IgD-negative memory B cell (primary cell): ENCODE results near the gene KIAA0513. TPM values are rescaled to one million over a fixed set of nuclear protein-coding genes. Genes with fewer than 3 reads are reported as not detected.

ENCODE experiments used
- H3K27ac Mint-ChIP-seq, 3 donors: one replicate each; pipeline ENCODE4 v1.8.0; 2020 to 2022; ENCODE audit warnings: mild to moderate bottlenecking in 3 of 3, mixed read lengths in 3 of 3, moderate library complexity in 1 of 3
- H3K27me3 Mint-ChIP-seq: one replicate; pipeline ENCODE4 v1.8.0; 2021; ENCODE audit warnings: mixed read lengths
- H3K36me3 Mint-ChIP-seq: one replicate; pipeline ENCODE4 v1.8.0; 2020; ENCODE audit warnings: mild to moderate bottlenecking, mixed read lengths
- H3K4me1 Mint-ChIP-seq, 3 donors: one replicate each; pipeline ENCODE4 v1.8.0; 2020 to 2022; ENCODE audit warnings: mixed read lengths in 3 of 3, mild to moderate bottlenecking in 1 of 3
- H3K4me3 Mint-ChIP-seq, 4 donors: one replicate each; pipeline ENCODE4 v1.8.0; 2020 to 2022; ENCODE audit warnings: mild to moderate bottlenecking in 4 of 4, mixed read lengths in 4 of 4, moderate library complexity in 3 of 4
- H3K9me3 Mint-ChIP-seq, 3 donors: one replicate each; pipeline ENCODE4 v1.8.0; 2020 to 2021; ENCODE audit warnings: mixed read lengths in 3 of 3, mild to moderate bottlenecking in 1 of 3
- polyA plus RNA-seq: library from polyadenylated mRNA; unstranded; fragments of 300-500 nt; fragmentation: Illumina TruSeq; gene quantifications from one replicate; pipeline ENCODE4 v1.2.3, GENCODE V29; 2021

Gene KIAA0513
- polyA plus RNA-seq, 1 donor from 2014 or later = 1.1 TPM

DNA sequence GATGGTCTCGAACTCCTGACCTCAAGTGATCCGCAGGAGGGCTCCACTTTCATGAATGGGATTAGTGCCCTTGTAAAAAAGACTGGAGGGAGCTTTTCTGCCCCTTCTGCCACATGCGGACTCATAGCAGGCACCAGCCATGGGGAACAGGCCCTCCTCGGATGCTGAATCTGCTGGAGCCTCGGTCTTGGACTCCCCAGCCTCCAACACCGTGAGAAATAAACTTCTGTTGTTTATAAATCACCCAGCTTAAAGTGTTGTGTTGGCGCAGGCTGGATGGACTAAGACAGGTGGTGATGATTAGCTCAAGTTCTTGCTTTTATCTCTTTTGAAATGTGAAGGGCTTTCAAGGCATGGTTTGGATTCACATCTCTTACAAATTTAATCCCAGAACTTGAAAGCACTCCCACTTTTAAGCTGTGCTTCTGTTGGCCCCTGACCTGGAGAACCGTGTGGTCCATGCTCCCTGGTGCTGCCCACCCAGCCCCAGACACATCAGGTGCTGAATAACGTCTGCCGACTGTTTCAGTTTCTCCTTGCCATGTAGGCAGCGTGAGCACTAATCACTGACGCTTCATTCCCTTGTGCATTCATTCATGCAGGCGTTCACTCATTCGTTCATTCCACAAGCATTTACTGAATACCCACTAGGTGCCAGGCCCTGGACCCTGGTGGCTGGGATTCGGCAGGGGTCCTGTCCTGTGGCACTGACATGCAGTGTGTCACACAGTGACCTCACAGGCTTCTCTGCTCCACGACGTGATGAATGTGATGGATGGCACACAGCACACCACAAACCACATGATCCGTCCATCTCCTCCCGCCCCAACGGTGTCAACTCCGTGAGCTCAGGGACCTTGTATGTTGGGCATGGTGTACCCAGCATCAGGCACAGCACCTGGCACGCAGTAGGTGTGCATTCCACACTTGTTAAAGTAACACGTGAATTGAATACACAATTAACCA is 75.8 kb downstream of the KIAA0513 start:
- Mint-ChIP-seq H3K36me3 (no peaks in the 10 kb centered on the region), H3K27me3 (peaks cover 11% of the 10 kb centered on the region), H3K4me3 (peak overlapping the region in 1 of 4 donors; percentile 83), H3K9me3 (no peaks in the 10 kb centered on the region), H3K4me1 (peaks cover 9 to 15% (median 10%) of the 10 kb centered on the region in 3 donors), H3K27ac (peak overlapping the region in 2 of 3 donors; percentile 57 to 91)

DNA sequence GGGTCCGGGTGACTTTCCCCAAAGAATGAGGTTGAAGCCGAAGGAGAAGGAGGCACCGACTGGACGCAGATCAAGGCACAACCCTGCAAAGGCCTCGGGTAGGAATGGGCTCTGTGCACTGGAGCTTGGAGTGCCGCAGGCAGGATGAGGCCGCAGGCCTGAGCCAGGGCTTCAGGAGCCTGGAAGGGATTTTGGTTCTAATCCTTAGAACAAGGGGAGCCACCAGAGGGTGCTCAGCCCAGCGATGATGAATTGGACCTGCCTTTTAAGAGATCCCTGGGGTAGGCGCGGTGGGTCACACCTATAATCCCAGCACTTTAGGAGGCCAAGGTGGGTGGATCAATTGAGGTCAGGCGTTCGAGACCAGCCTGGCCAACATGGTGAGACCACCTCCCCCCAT is 76.6 kb downstream of the KIAA0513 start:
- peaks cover 9 to 15% (median 10%) of the 10 kb centered on the region in 3 donors for H3K4me1 Mint-ChIP-seq
- H3K4me3 Mint-ChIP-seq = peak overlapping the region in 1 of 4 donors; percentile 83
- H3K27me3 Mint-ChIP-seq = peaks cover 10% of the 10 kb centered on the region
- H3K27ac Mint-ChIP-seq = peak overlapping the region in 2 of 3 donors; percentile 57 to 91
- no peaks in the 10 kb centered on the region for H3K36me3 Mint-ChIP-seq
- H3K9me3 Mint-ChIP-seq = no peaks in the 10 kb centered on the region

DNA sequence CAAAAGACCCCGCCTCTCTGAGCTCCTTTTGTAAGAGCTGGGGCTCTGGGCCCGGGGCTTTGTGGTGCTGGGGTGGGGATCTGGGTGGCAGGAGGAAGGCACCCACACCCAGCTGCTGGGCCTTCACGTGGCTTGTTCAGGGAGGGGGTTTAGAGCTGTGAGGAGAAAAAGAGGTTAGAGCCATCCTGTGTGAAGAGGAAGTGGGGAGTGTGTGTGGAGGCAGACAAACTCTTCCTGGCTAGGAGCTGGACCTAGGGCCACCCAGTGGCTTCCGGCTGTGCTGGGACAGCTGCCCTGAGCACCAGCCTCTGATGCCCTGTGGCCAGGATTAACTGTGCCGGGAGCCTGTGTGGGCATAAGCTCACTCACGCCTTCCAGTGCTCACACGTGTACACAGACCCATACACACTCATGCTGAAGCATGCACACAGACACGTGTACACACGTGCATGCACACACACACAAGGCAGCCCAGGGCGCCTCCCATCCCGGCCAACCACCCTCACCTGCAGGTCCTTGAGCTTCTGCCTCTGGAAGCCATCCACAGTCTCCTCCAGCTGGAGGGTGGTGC is 77.3 kb downstream of the KIAA0513 start:
- Mint-ChIP-seq H3K27me3 (peaks cover 10% of the 10 kb centered on the region), H3K9me3 (no peaks in the 10 kb centered on the region), H3K4me3 (peak overlapping the region in 2 of 4 donors; percentile 47 to 90), H3K4me1 (peaks cover 9 to 15% (median 10%) of the 10 kb centered on the region in 3 donors), H3K27ac (peak overlapping the region in 2 of 3 donors; percentile 68 to 91), H3K36me3 (no peaks in the 10 kb centered on the region)

DNA sequence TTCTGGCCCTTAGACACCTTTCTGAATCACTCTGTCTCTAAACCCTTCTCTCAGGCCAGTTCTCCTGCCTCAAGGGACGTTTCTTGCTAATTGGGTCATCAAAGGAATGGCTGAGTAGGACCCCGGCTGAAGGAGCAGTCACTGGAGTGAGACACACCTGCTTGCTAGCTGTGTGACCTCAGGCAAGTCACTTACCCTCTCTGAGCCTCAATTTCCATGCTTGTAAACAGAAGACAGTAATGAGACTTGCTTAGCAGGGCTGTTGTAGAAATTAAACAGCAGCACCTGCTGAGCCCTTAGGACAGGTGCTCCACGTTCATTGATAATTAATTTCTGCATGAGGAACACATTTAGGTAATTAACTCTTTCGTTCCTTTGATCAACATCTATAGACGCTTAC is 77.9 kb downstream of the KIAA0513 start:
- Mint-ChIP-seq H3K4me3 (no peak overlapping the region), H3K36me3 (no peaks in the 10 kb centered on the region)

DNA sequence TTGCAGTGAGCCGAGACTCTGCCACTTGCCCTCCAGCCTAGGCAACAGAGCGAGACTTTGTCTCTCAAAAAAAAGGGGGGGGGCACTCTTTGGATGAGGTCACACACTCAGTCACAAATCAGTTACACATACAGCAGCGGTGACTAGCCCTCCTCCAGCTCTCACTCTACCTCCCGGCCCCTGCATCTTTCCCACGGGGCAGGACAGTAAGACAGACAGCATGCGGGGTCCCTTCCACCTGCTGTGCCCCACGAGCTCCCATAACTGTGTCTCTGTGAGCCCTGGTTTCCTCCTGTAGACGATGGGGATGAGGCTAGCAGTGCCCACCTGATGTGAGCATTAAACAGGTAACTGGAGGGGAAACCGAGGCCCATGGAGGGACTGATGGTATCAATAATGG is 79.5 kb downstream of the KIAA0513 start:
- Mint-ChIP-seq H3K27me3 (peaks cover 10% of the 10 kb centered on the region), H3K9me3 (no peaks in the 10 kb centered on the region), H3K36me3 (no peaks in the 10 kb centered on the region), H3K27ac (no peak overlapping the region), H3K4me3 (no peak overlapping the region), H3K4me1 (peaks cover 7 to 13% (median 9%) of the 10 kb centered on the region in 3 donors)

More for the DNA sequence above, 77.9 kb downstream of the KIAA0513 start:
- H3K4me1 Mint-ChIP-seq = peaks cover 9 to 15% (median 10%) of the 10 kb centered on the region in 3 donors
- H3K27ac Mint-ChIP-seq = peak overlapping the region; percentile 16 to 91 (median 68)
- H3K27me3 Mint-ChIP-seq = peaks cover 10% of the 10 kb centered on the region
- no peaks in the 10 kb centered on the region for H3K9me3 Mint-ChIP-seq

DNA sequence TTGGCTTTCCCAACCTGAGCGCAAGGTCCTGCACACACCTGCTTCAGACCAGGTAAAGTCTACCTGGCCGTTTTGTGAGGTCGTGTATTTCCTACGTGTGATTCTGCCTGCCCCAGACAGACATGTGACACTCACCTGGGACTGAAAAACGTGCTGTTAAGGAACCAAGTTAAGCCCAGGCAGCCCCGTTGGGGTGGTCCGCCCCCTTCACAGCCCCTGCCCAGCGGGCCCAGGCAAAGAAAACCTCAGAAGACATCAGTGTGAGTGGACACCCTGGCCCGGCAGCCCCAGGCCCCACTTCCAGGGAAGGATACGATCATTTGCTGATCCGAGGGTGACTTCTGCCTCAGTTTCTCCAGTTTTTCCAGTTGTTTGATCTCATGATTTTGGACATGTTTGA is 79.9 kb downstream of the KIAA0513 start:
- H3K27ac Mint-ChIP-seq = no peak overlapping the region
- H3K4me3 Mint-ChIP-seq = no peak overlapping the region
- H3K27me3 Mint-ChIP-seq = peaks cover 10% of the 10 kb centered on the region
- no peaks in the 10 kb centered on the region for H3K9me3 Mint-ChIP-seq
- H3K4me1 Mint-ChIP-seq = peaks cover 6 to 11% (median 9%) of the 10 kb centered on the region in 3 donors
- no peaks in the 10 kb centered on the region for H3K36me3 Mint-ChIP-seq

DNA sequence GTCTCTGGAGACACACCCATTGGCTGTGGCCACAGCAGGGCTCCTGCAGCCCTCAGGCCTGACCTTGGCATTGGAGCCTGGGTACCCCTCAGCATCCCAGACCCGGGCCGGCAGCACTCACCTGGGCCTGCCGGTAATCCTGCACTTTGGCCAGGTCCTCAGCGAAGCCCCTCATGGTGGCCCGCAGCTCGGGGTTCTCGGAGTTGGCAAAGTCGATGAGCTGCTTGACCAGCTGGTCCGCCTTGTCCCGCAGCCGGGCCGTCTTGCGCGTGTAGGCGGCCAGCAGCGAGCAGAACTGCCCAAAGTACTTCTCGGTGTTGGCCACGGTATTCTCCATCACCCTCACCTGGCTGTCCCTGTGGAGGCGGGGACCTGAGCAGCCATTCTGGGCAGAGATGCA is 82.5 kb downstream of the KIAA0513 start:
- Mint-ChIP-seq H3K9me3 (no peaks in the 10 kb centered on the region), H3K4me3 (no peak overlapping the region), H3K27me3 (peaks cover 3% of the 10 kb centered on the region), H3K27ac (no peak overlapping the region), H3K4me1 (peaks cover 3 to 7% (median 6%) of the 10 kb centered on the region in 3 donors), H3K36me3 (no peaks in the 10 kb centered on the region)

DNA sequence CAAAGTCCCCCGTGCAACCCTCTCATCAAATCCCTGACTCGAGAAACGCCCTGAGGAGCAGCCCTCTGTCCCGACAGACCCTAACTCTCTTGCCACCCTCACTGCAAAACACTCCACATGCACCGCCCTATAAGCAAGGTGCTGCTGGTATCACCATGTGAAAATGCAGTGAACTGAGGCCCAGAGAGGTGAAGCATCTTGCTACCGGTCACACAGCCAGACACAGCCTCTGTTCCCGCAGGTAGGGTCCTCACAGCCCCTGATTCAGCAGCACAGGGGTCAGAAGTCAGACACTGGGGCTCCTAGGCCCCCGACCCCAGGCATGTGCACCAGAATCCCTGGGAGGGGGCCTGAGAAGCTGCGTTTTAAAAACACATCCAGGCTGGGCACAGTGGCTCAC is 83.6 kb downstream of the KIAA0513 start:
- Mint-ChIP-seq H3K27ac (peak overlapping the region in 1 of 3 donors; percentile 59), H3K4me1 (peaks cover 3 to 6% (median 3%) of the 10 kb centered on the region in 3 donors), H3K36me3 (no peaks in the 10 kb centered on the region), H3K9me3 (no peaks in the 10 kb centered on the region), H3K27me3 (no peaks in the 10 kb centered on the region), H3K4me3 (no peak overlapping the region)

DNA sequence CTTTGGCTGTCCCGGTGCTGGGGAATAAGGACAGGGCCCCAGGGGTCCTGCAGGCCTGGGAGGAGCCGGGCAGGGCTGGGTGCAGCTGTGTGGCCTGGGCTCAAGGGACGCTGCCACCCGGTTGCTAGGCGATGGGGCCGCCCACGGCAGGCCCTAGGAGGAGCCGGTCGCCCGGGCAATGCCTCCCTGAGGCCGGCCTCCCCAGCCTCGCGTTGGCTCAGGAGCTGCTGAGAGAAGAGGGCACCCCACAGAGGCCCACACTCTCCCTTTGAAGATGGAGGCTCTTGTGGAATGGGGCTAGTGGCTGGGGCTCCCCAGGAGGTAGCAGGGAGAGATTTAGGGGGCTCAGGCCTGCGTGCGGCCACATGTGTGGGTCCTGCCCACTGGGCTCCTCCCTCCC is 84.8 kb downstream of the KIAA0513 start, which contains the start of gene CIBAR2:
Gene CIBAR2 (minus strand): TSS at position 109 of the 400 bp plus-strand sequence. CDS start 120 bp downstream, outside the sequence.
- no peaks in the 10 kb centered on the region for H3K9me3 Mint-ChIP-seq
- H3K27ac Mint-ChIP-seq = peak within 1 kb of the TSS in 2 of 3 donors; percentile 46 to 76
- H3K4me1 Mint-ChIP-seq = peaks cover 3 to 8% (median 8%) of the 10 kb centered on the region in 3 donors
- peak within 1 kb of the TSS in 2 of 4 donors; percentile 31 to 47 for H3K4me3 Mint-ChIP-seq
- peaks cover 1% of the 10 kb centered on the region for H3K36me3 Mint-ChIP-seq
- no peaks in the 10 kb centered on the region for H3K27me3 Mint-ChIP-seq

DNA sequence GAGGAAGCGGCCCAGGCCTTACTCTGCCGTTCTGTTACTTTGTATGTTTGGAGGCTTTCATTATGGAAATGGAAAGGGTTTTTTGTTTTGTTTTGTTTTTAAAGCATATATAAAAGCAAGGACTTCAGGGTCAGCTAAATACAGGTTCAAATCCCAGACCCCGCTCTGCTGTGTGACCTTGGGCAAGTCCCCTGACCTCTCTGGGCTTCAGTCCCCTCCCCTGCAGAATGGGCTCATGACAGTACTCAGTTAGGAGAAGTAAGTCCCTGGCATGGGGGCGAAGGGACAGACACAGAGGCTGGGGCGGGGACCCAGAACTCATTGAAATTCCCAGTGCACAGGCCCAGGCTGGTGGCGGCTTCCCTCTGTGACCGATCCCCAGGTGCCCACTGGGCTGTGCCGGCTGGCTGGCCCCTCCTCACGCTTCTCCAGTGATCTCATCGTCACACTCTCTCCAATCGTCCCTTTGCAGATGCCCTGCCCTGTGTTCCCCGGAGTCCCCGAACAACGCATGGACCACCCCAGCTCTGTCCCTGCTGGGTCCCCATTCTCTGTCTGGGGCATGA is 85.7 kb downstream of the KIAA0513 start:
- no peaks in the 10 kb centered on the region for H3K9me3 Mint-ChIP-seq
- H3K27ac Mint-ChIP-seq = no peak overlapping the region
- peaks cover 2% of the 10 kb centered on the region for H3K36me3 Mint-ChIP-seq
- peak overlapping the region in 1 of 4 donors; percentile 31 for H3K4me3 Mint-ChIP-seq
- no peaks in the 10 kb centered on the region for H3K27me3 Mint-ChIP-seq
- H3K4me1 Mint-ChIP-seq = peaks cover 3 to 8% (median 8%) of the 10 kb centered on the region in 3 donors

- Mint-ChIP-seq H3K4me3 (no peak overlapping the region), H3K9me3 (no peaks in the 10 kb centered on the region), H3K4me1 (peaks cover 3 to 8% (median 8%) of the 10 kb centered on the region in 3 donors), H3K27ac (no peak overlapping the region), H3K36me3 (peaks cover 2% of the 10 kb centered on the region), H3K27me3 (no peaks in the 10 kb centered on the region)
Observed at GRCh38 chr16:85113913-85114312, 86.3 kb downstream of the KIAA0513 start.

- Mint-ChIP-seq H3K9me3 (no peaks in the 10 kb centered on the region), H3K36me3 (peaks cover 2% of the 10 kb centered on the region), H3K4me3 (peak overlapping the region; percentile 59 to 97 (median 78)), H3K27me3 (no peaks in the 10 kb centered on the region), H3K27ac (peak overlapping the region in 2 of 3 donors; percentile 21 to 80), H3K4me1 (peaks cover 3 to 8% (median 8%) of the 10 kb centered on the region in 3 donors)
Observed at GRCh38 chr16:85114909-85115567, 87.4 kb downstream of the KIAA0513 start.

GRCh38 chr16:85117418-85117817 is 89.8 kb downstream of the KIAA0513 start:
- Mint-ChIP-seq H3K4me1 (peaks cover 3 to 8% (median 8%) of the 10 kb centered on the region in 3 donors), H3K27ac (no peak overlapping the region), H3K36me3 (peaks cover 2% of the 10 kb centered on the region), H3K9me3 (no peaks in the 10 kb centered on the region), H3K27me3 (no peaks in the 10 kb centered on the region), H3K4me3 (peak overlapping the region in 1 of 4 donors; percentile 60)

DNA sequence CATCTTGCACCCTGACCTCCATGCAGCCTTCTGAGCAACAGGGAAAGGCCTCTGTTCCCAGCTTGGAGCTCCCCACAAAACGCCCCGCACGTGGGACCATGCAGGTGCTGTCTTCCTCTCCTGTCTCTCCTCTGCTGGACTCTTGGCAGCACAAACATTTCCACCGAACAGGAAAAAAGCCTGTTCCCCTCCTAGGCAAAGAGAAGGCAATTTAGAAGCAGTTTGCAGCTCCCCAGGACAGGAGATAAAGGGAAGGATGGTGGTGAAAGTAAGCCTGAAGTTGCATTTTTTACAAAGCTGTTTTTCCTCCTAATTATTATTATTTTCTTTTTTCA is 92.4 kb downstream of the KIAA0513 start:
- Mint-ChIP-seq H3K36me3 (peaks cover 2% of the 10 kb centered on the region), H3K9me3 (peaks cover 0 to 1% (median 0%) of the 10 kb centered on the region in 3 donors), H3K27me3 (no peaks in the 10 kb centered on the region), H3K4me1 (peaks cover under 1 to 5% (median 5%) of the 10 kb centered on the region in 3 donors), H3K4me3 (no peak overlapping the region), H3K27ac (no peak overlapping the region)
